CD4-positive, alpha-beta T cell treated with Interferon gamma for 1 hour (primary cell): ENCODE results near the gene JARID2.
"Not testable (repeated sequence)": the region's sequence is repeated elsewhere in the genome, so short reads cannot be mapped to it uniquely, and the experiment has no call there.

ENCODE experiments used
- DNase-seq: peaks from one replicate; pipeline ENCODE4 v3.0.0-alpha.2; 2020

The JARID2 gene

GRCh38 chr6:15265787-15266186, 19.9 kb downstream of the JARID2 start:
- no peak for DNase-seq

GRCh38 chr6:15266423-15266996, 20.6 kb downstream of the JARID2 start:
- no peak for DNase-seq

GRCh38 chr6:15267221-15267620, 21.4 kb downstream of the JARID2 start:
- DNase-seq, result no peak

GRCh38 chr6:15268137-15268908, 22.5 kb downstream of the JARID2 start:
- no peak for DNase-seq

GRCh38 chr6:15269011-15269410, 23.1 kb downstream of the JARID2 start:
- DNase-seq, result no peak

- DNase-seq, result no peak
Observed at GRCh38 chr6:15269619-15270018, 23.8 kb downstream of the JARID2 start.

- no peak for DNase-seq
Observed at GRCh38 chr6:15270402-15270801, 24.5 kb downstream of the JARID2 start.

GRCh38 chr6:15272562-15272961, 26.7 kb downstream of the JARID2 start:
- no peak for DNase-seq

- DNase-seq, result no peak
Observed at GRCh38 chr6:15274692-15275387, 29.0 kb downstream of the JARID2 start.

- DNase-seq, result no peak
Observed at GRCh38 chr6:15276036-15276985, 30.4 kb downstream of the JARID2 start.

GRCh38 chr6:15279047-15279661, 33.3 kb downstream of the JARID2 start:
- no peak for DNase-seq

GRCh38 chr6:15280028-15280427, 34.2 kb downstream of the JARID2 start:
- DNase-seq, result no peak

GRCh38 chr6:15280961-15281360, 35.1 kb downstream of the JARID2 start:
- no peak for DNase-seq

- no peak for DNase-seq
Observed at GRCh38 chr6:15282334-15282733, 36.5 kb downstream of the JARID2 start.

GRCh38 chr6:15283986-15284361, 38.1 kb downstream of the JARID2 start:
- DNase-seq, result no peak

- DNase-seq, result no peak
Observed at GRCh38 chr6:15284743-15285142, 38.9 kb downstream of the JARID2 start.

- no peak for DNase-seq
Observed at GRCh38 chr6:15285682-15286294, 39.9 kb downstream of the JARID2 start.

- peak; percentile 23 for DNase-seq
Observed at GRCh38 chr6:15287670-15288375, 42.0 kb downstream of the JARID2 start.

GRCh38 chr6:15288856-15289255, 43.0 kb downstream of the JARID2 start:
- DNase-seq, result no peak

GRCh38 chr6:15289456-15289855, 43.6 kb downstream of the JARID2 start:
- not testable (repeated sequence) for DNase-seq

- DNase-seq, result no peak
Observed at GRCh38 chr6:15290067-15290680, 44.3 kb downstream of the JARID2 start.
